NK-92 treated with Interleukin-12 subunit alpha and Interleukin-12 subunit beta, amount 100 ng/mL, for 24 hours (cell line): ENCODE measurements around the gene GKAP1.
"Not testable (repeated sequence)": the region's sequence is repeated elsewhere in the genome, so short reads cannot be mapped to it uniquely, and the experiment has no call there.

Source experiments
- DNase-seq: peaks from one replicate; lab custom pipeline; 2025; lab: John Stamatoyannopoulos, UW

The GKAP1 gene

DNA sequence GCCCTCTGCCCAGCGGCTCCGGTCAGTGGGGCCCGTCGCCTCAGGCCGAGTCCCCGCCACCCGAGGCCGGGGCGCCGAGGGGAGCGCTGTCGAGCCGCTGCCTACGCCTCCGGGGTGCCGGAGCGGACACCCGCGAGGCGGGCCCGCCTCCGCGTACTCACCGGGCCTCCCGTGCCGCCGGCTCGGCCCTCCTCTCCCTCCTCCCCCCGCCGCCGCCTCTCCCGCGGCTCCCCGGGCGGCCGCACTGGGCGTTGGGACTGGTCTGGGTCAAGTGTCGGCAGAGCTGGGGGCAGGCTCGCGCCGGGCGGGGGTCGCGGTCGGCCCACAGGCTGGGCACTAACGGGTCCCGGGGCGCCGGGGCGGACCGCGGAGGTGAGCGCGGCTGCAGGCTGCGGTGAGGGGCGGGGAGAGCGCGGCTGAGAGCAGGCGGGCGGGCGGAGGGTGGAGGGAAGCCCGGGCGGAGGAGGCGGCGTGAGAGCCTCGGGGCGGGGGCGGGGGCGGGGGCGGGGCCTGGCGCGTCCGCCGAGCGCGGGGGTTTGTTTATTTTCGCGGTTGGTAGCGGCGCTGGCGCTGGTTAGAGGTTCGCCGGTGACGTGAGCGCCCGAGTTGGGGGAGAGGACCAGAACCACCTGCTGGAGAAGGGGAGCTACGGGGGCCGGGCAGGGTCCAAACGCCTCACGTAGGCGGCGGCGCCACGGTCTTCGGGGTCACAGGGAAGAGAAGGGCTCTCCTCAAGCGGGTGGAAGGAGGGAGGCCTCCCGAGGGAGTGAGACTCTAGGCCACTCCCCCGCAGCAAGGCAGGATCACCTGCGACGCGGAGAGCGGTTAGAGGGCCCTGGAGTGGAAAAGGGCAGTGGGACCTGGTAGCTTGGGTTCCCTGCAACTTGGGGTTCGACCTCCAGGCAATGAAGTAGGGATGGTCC, at the start of gene GKAP1:
TSS of gene GKAP1 (minus strand) at position 414 of the 923 bp plus-strand sequence. CDS start 11,252 bp downstream, outside the sequence.
- peak; percentile 74 for DNase-seq

DNA sequence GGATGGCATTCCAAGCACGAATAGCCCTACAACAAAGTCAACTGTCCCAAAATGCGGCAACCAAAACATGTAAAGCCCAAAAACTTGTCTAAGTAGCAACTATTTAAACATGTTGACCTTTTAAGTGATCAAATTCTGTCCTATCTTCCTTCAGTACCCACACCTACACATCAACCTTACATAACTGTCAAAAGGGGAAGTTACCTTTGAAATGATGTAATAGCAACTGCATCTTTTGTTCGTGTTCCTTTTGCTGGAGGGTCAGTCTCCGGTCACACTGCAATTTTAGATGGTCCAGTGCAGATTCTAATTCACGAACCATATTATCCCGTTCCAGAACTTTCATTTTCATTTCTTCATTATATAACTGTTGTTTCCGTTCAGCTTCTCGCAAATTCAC, 32.3 kb upstream of the GKAP1 start:
- DNase-seq = not testable (repeated sequence)

DNA sequence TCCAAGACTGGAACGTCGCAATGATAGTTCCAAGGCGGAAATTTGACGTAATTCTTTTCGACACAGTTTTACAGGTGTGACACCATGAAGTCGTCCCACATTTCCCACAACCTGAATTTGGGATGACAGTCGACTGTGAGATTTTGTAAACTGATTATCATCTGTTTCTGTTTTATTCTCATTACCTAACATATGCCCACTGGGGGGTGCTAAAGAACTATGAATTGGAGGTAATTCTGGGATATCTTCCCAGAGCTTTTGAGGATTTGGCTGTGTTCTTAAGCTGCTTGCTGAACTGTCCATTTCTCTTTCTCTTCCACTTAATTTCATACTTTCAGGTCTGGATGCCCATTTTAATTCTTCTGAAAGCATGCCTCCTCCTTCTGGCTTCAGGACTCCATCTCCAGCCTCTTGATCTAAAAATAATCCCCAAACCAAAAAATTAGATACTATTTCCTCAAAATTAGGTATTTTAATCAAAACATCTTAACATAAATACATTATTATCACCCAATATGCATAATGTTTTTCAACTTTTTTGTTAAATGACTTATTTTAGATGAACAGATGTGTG, 19.6 kb upstream of the GKAP1 start:
- not testable (repeated sequence) for DNase-seq

DNA sequence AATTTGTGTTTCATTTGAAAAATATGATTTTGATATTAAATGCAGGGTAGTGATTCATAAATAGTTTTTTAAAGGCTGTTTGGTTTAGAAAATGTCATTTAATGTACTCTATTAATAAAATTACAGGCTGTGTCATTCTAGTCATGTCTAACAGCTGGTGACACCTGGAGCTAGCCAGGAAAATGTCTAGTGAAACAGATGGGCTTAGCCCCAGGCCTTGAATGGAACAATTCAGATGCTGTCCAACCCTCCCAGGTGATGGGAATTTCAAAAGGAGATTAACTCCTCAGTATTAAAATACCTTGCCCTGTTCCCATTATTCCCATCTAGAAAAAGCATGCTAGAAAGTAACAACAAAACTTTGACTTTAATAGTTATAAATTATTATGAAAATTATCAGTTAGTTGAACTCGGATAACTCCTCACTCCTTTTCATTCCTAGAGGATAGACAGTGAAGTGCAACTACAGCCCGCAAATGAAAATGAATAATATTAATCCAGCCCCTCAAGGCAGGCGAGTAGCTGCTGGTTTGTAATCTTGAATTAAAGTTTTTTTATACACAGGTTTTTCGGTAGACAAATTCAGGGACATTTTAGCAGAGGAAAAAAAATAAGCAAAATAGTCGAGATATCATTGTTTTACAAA, 13.0 kb upstream of the GKAP1 start:
- not testable (repeated sequence) for DNase-seq

DNA sequence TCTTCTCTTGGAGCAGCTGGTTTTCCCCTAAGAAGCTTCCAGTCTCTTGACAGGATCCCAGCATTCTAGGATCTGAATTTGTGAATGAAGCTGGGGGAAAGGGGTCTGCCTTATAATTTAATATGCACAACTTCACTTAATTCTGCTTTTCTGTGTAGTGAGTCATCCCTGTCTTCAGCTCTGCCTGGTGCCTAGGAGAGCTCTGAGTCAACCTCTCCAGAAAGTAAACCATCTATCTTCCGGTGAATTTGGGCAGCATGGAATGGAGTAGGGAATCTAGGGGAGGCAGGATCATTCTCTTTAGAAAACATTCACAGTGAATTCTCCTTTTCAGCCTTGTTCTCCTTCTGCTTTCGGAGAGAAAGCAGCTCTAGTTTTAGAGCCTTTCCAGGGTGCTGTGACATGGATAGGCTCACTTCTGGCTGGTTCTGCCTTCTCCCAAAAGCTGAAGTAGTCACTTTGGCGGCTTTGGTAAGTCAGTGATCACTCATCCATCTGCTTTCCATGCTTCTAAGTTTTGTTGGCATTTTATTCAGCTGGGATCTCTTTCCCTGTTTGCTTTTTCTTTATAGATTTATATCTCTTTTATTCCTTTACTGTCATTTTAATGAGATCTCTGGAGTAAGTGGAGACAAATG, 7.5 kb upstream of the GKAP1 start:
- DNase-seq = not testable (repeated sequence)

DNA sequence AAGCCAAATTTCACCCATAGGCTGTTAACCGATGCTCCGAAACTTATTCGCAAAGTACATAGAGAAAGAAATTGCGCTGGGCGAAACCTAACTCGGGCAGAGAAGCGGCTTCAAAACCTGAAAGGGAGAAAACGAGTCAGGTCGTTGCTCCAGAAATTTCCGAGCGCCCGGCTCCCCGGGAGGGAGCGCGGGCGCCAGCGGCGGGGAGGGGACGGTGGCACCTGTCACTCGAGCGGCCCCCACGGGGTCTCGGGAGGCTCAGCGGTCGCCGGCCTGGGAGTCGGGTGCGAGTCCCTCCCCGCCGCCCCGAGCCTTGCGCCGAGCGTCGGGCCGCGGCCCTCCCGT, 586 bp downstream of the GKAP1 start:
- not testable (repeated sequence) for DNase-seq

DNA sequence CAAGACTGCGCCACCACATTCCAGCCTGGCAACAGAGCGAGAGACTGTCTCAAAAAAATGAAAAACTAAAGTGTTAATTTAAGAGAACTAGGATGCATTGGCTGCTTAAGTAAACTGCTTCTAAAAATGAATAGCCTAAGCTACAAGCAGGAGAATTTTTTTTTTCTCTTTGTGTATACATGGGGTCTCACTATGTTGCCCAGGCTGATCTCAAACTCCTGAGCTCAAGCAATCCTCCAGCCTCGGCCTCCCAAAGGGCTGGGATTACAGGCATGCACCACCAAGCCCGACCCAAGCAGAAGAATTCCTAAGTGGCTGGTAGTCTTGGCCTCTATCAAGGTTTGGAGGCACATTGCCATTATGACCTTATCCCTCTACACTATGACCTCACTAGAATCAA, 2.4 kb downstream of the GKAP1 start:
- DNase-seq = not testable (repeated sequence)

DNA sequence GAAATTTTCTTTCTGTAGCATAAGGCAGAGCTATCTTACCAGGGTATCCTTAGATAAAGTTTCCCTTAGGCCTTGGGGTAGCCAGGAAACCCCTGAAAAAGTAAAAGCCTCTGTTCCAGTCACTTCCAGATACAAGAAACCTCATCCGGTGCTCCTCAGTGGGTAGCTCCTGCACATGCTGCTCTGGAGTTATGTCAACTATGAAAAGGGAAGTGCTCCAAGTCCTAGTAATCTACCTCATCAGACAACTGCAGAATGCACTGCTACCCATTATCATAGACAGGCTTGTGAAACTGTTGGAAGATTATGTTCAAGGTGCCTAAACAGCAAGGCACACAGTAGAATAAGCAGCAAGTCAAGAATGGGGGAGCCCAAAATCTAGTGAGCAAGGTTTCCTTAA, 8.4 kb downstream of the GKAP1 start:
- DNase-seq = not testable (repeated sequence)

DNA sequence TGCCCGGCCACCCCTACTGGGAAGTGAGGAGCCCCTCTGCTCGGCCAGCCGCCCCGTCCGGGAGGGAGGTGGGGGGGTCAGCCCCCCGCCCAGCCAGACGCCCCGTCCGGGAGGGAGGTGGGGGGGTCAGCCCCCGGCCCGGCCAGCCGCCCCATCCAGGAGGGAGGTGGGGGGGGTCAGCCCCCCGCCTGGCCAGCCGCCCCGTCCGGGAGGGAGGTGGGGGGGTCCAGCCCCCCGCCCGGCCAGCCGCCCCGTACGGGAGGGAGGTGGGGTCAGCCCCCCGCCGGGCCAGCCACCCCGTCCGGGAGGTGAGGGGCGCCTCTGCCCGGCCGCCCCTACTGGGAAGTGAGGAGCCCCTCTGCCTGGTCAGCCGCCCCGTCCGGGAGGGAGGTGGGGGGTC, 13.1 kb downstream of the GKAP1 start:
- not testable (repeated sequence) for DNase-seq

DNA sequence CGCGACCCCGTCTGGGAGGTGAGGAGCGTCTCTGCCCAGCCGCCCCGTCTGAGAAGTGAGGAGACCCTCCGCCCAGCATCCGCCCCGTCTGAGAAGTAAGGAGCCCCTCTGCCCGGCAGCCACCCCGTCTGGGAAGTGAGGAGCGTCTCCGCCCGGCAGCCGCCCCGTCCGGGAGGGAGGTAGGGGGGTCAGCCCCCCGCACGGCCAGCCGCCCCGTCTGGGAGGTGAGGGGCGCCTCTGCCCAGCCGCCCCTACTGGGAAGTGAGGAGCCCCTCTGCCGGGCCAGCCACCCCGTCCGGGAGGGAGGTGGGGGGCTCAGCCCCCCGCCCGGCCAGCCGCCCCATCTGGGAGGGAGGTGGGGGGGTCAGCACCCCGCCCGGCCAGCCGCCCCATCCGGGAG, 13.6 kb downstream of the GKAP1 start:
- not testable (repeated sequence) for DNase-seq

DNA sequence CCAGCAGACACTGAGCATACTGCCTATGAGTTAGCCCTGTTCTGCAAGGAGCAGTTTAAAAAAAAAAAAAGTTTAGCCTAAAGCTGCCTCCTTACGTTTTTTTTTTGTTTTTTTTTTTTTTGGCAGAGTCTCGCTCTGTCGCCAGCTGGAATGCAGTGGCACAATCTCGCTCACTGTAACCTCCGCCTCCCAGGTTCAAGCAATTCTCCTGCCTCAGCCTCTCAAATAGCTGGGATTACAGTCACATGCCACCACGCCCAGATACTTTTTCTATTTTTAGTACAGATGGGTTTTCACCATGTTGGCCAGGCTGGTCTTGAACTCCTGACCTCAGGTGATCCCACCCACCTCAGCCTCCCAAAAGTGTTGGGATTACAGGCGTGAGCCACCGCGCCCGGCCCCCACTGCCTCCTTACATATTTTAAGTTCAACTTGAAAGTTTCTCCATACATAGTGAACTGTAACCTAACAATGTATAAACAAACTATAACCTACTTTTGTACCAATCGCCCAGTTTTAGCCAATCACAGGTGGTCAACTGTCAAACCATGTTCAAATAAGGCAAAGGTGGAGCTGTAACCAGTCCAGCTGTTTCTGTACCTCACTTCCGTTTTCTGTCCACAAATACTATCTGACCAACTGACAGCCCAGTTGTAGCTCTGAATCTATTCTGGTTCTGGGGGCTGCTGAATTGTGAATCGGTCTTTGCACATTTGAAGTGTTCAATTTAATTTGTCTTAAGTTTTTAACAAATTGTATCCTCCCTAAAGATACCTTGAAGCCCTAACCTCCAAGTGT, 17.1 kb downstream of the GKAP1 start:
- DNase-seq = no peak

DNA sequence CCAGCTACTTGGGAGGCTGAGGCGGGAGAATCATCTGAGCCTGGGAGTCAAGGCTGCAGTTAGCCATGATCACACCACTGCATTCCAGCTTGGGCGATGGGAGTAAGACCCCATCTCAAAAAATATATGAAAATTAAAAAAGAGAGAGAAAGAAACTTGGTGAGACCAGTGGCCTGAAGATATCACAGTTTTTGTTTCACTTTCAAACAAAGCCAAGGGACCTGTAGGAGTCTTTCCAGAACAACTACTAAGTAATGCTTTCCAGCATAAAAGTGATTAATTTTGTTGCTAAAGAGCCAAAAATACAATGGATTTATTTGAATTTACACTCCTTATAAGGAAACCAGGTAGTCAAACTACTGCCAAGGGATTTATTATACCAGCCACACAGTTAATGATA, 23.5 kb downstream of the GKAP1 start:
- no peak for DNase-seq

DNA sequence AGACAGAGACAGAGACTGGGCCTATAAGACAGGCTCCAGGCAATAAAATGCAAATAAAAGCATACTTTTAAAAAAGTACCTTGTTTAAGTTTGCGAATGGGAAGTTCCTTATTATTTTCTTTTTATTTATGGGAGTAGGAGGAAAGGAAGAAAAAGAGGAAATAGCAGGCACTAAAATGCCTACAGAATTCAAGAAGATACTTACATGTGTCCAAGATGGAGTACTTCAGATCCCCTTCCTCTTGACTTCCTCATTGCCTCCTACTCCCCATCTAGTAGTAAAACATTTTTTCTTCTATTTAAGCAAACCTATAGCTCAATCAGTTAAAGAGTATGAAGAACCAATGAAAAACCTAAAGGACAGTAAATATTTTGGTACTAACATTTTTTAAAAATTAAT, 24.8 kb downstream of the GKAP1 start:
- DNase-seq = no peak

DNA sequence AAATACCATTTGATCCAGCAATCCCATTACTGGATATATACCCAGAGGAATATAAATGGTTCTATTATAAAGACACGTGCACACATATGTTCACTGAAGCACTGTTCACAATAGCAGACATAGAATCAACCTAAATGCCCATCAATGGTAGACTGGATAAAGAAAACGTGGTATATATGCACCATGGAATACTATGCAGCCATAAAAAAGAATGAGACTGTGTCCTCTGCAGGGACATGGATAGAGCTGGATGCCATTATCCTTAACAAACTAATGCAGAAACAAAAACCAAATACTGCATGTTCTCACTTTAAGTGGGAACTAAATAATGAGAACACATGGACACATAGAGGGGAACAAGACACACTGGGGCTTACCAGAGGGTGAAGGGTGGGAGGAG, 39.4 kb downstream of the GKAP1 start:
- no peak for DNase-seq

DNA sequence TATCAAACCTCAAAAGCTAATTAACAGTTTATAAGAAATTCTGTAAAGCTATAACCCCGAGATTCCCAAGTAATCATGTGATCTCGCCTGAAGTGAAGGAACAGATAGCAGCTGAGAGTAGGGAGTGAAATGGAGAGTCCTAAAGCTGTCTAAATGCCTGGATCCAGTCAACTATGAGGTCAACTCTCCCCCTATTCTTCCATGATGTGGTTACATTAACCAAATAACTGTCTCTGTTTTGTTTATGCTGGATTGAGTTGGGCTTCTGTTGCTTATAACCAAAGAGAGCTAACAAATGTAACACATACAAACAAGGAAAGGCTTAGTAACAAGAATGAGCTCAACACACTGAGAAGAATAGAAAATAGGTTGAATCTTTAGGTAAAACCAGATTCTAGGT, 41.6 kb downstream of the GKAP1 start:
- DNase-seq = no peak

DNA sequence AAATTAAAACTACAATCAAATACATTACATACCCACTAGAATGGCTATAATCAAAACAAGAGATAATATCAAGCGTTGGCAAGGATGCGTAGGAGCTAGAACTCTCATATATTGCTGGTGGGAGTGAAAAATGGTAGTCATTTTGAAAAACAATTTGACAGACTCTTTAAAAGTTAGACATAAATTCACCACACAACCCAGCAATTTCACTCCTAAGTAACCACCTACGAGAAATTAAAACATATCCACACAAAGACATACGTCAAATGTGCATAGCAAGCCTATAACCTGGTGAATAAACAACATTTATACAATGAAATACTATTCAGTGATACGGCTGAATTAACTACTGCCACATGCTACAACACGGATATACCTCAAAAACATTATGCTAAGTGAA, 44.7 kb downstream of the GKAP1 start:
- DNase-seq = no peak

DNA sequence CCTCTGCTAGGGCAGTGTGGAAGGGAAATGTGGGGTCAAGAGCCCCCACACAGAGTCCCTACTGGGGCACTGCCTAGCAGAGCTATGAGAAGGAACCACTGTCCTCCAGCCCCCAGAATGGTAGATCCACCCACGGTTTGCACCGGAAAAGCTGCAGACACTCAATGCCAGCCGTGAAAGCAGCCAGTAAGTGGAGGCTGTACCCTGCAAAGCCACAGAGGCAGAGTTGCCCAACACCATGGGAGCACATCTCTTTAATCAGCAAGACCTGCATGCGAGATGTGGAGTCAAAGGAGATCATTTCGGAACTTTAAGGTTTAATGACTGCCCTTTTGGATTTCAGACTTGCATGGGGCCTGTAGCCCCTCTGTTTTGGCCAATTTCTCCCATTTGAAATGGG, 52.2 kb downstream of the GKAP1 start:
- DNase-seq = no peak

DNA sequence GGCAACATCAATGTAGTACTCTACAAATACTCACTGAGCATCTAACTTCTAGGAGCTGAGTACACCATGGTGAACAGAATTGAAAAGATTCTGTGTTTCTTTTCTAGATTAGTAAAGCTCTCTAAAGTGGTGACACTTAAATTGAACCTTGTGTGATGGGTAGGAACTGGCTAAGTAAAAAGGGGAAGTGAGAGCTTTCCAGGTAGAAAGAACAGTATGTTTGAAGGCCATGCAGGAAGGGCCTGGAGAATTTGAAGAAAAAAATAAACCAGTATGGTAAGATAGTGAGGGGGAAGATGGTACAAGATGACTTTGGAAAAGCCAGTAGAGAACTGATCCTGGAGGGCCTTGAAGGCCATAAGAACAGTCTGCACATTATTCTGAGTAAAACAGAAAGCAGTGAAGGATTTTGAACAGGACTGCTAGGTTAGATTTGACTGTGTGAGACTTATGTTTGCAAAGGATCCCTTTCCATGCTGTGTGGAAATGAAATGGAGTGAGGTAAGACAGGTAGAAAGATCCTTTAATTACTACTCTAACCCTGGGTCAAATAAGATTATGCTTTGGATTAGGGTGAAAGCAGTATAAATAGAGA, 63.1 kb downstream of the GKAP1 start:
- no peak for DNase-seq

DNA sequence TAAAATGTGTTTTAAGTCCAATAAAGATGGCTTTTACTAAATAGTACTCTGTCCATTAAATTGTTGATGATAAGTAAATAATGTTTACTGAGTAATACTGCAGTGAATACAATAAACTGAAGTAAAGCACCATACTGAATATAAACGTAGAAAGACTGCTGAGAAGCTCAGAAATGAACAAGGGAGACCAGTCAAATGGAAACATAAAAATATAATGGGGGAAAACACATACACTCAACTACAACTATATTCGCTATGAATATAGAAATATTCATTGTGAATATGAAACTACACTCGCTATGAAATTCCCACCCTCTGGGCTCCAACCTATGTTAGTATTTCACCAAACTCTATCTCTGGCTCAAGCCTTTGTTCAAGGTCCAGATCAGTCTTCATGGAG, 67.9 kb downstream of the GKAP1 start:
- no peak for DNase-seq

DNA sequence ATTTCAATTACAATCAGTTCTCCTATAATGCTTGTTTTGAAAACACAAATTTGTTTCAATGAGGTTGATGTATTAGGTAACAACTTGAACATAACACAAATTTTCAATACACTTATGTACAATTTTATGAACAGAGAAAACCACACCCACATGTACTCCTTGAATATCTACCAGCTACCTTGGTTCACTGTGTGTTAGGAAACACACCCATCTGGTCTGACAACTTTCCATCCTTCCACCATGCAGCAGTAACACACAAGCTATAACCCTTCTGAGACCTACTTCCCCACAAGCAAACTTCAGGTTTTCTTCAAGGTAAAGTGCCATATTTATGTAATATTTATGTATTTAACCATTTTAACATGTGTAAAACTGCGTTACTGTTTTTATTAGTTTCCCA, 73.4 kb downstream of the GKAP1 start:
- DNase-seq = no peak

DNA sequence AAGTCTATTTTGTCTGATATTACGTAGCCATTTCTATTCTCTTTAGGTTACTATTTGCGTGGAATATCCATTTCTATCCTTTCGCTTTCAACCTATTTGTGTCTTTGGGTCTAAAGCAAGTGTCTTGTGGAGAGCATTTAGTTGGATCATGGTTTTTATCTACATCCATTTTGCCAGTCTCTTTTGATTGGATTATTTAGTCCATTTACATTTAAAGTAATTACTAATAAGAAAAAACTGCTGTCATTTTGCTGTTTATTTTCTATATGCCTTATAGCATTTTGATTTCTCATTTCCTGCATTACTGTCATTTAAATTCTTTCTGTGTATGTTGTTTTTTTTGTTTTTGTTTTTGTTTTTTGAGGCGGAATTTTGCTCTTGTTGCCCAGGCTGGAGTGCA, 83.8 kb downstream of the GKAP1 start:
- DNase-seq = no peak
